ENCODE results near the gene GTPBP8.

- TF ChIP-seq CTCF (IDR thresholded peaks at IDR 0.05) (no peak), POLR2A (IDR thresholded peaks at IDR 0.05) (no peak)
These were observed 13.8 kb upstream of the GTPBP8 start for GRCh38 chr3:112976953-112977352.

Measured in adrenal gland (tissue), 5 donors.